WTC11 (cell line): ENCODE results near the gene FITM2. TPM values are rescaled to one million over a fixed set of nuclear protein-coding genes. Genes with fewer than 3 reads are reported as not detected.
A peak's percentile ranks its signal among the peaks of the same experiment; 100 is the strongest.

ENCODE experiments used
- ATAC-seq: fragments of 200-7000 bp; cut with Tn5 transposase; 2 replicates; pipeline ENCODE4 v1.10.0; 2021; ENCODE audit warnings: mild to moderate bottlenecking, moderate library complexity
- CTCF ChIA-PET: fragments of 300-600 bp; sonication (Branson Sonifier 250); formaldehyde crosslinking; loops from one replicate; lab custom pipeline; 2021; ENCODE audit warnings: antibody characterized with exemption; lab: Charles Lee
- POLR2A ChIA-PET: fragments of 350-600 bp; sonication (Branson Sonifier 250); formaldehyde crosslinking; loops from one replicate; lab custom pipeline; 2021; ENCODE audit warnings: antibody characterized with exemption; lab: Charles Lee
- DNase-seq: peaks from one replicate; pipeline ENCODE4 v3.0.0; 2021; ENCODE audit warnings: low spot score
- H3K27ac Mint-ChIP-seq: 2 replicates; pipeline ENCODE4 v1.8.0; 2021; ENCODE audit warnings: mixed read lengths
- H3K27me3 Mint-ChIP-seq: 2 replicates; pipeline ENCODE4 v1.8.0; 2021; ENCODE audit warnings: low read depth, mild to moderate bottlenecking, moderate library complexity, mixed read lengths
- H3K36me3 Mint-ChIP-seq: 2 replicates; pipeline ENCODE4 v1.8.0; 2021; ENCODE audit warnings: mixed read lengths
- H3K4me1 Mint-ChIP-seq: 2 replicates; pipeline ENCODE4 v1.8.0; 2022; ENCODE audit warnings: mixed read lengths
- H3K4me3 Mint-ChIP-seq: 2 replicates; pipeline ENCODE4 v1.8.0; 2021; ENCODE audit warnings: mild to moderate bottlenecking, moderate library complexity, mixed read lengths
- H3K9me3 Mint-ChIP-seq: 2 replicates; pipeline ENCODE4 v1.8.0; 2021; ENCODE audit warnings: mixed read lengths
- AR ChIP-seq: fragments of 250-450 bp; sonication (Bioruptor Pico); IDR thresholded peaks from 2 replicates; pipeline ENCODE4 v1.9.0; 2021; ENCODE audit warnings: mild to moderate bottlenecking
- ARID4B ChIP-seq: sonication (generic); formaldehyde crosslinking; IDR thresholded peaks from 2 replicates; pipeline ENCODE4 v1.8.0; 2023; ENCODE audit warnings: missing genetic modification reagents, mild to moderate bottlenecking, borderline replicate concordance
- ETV6 ChIP-seq: sonication (generic); formaldehyde crosslinking; IDR thresholded peaks from 2 replicates; pipeline ENCODE4 v1.8.1; 2022; ENCODE audit warnings: mild to moderate bottlenecking, missing genetic modification reagents
- GTF2I ChIP-seq: fragments of 250-450 bp; sonication (Bioruptor Pico); conservative IDR thresholded peaks from 2 replicates; pipeline ENCODE4 v1.4.0; 2021; ENCODE audit warnings: mild to moderate bottlenecking
- IRF2 ChIP-seq: sonication (generic); formaldehyde crosslinking; IDR thresholded peaks from 2 replicates; pipeline ENCODE4 v1.8.0; 2022; ENCODE audit warnings: low read depth, missing genetic modification reagents, borderline replicate concordance
- PRRX2 ChIP-seq: fragments of 250-450 bp; sonication (Bioruptor Pico); IDR thresholded peaks from 2 replicates; pipeline ENCODE4 v1.8.0; 2021; ENCODE audit warnings: mild to moderate bottlenecking
- SOX15 ChIP-seq: fragments of 250-450 bp; sonication (Bioruptor Pico); IDR thresholded peaks from 2 replicates; pipeline ENCODE4 v1.9.0; 2021; ENCODE audit warnings: mild to moderate bottlenecking
- TEAD1 ChIP-seq: sonication (generic); formaldehyde crosslinking; IDR thresholded peaks from 2 replicates; pipeline ENCODE4 v1.8.0; 2022; ENCODE audit warnings: mild to moderate bottlenecking, missing genetic modification reagents
- ZMAT4 ChIP-seq: fragments of 250-450 bp; sonication (Bioruptor Pico); IDR thresholded peaks from 2 replicates; pipeline ENCODE4 v1.9.0; 2021; ENCODE audit warnings: mild to moderate bottlenecking
- ZNF232 ChIP-seq: sonication (generic); formaldehyde crosslinking; IDR thresholded peaks from 2 replicates; pipeline ENCODE4 v1.8.0; 2022; ENCODE audit warnings: mild to moderate bottlenecking, missing genetic modification reagents
- total RNA-seq: library from RNA; stranded (reverse); gene quantifications from 3 replicates; pipeline ENCODE4 v1.2.3, GENCODE V29; 2021
- TF ChIP-seq, protein P1 (sequence below): sonication (generic); formaldehyde crosslinking; IDR thresholded peaks from 2 replicates; pipeline ENCODE4 v1.8.0; 2022; ENCODE audit warnings: missing genetic modification reagents
- TF ChIP-seq, protein P2 (sequence below): fragments of 250-450 bp; sonication (Bioruptor Pico); conservative IDR thresholded peaks from 2 replicates; pipeline ENCODE4 v1.9.0; 2021; ENCODE audit warnings: mild to moderate bottlenecking

Gene FITM2
- total RNA-seq, 1 experiment from 2014 or later: 2.0 TPM

- Mint-ChIP-seq H3K27ac (no peak overlapping the region), H3K27me3 (peaks cover 28% of the 10 kb centered on the region), H3K36me3 (no peaks in the 10 kb centered on the region), H3K4me3 (no peak overlapping the region), H3K9me3 (no peaks in the 10 kb centered on the region), H3K4me1 (peaks cover 6% of the 10 kb centered on the region)
- POLR2A ChIA-PET: no interaction called here
- DNase-seq (no peak), ATAC-seq (no peak)
- CTCF ChIA-PET: interaction anchor here (1.0 to 1.4 kb wide), 3 partner anchors 92 to 198 kb away, joined by 3 to 4 read pairs (median 4); no protein-coding TSS in a partner anchor
- TF ChIP-seq ZNF232 (CRISPR knock-in tag) (no peak), ZMAT4 (CRISPR knock-in tag) (no peak), ETV6 (no peak)
- TF ChIP-seq, protein P1, sequence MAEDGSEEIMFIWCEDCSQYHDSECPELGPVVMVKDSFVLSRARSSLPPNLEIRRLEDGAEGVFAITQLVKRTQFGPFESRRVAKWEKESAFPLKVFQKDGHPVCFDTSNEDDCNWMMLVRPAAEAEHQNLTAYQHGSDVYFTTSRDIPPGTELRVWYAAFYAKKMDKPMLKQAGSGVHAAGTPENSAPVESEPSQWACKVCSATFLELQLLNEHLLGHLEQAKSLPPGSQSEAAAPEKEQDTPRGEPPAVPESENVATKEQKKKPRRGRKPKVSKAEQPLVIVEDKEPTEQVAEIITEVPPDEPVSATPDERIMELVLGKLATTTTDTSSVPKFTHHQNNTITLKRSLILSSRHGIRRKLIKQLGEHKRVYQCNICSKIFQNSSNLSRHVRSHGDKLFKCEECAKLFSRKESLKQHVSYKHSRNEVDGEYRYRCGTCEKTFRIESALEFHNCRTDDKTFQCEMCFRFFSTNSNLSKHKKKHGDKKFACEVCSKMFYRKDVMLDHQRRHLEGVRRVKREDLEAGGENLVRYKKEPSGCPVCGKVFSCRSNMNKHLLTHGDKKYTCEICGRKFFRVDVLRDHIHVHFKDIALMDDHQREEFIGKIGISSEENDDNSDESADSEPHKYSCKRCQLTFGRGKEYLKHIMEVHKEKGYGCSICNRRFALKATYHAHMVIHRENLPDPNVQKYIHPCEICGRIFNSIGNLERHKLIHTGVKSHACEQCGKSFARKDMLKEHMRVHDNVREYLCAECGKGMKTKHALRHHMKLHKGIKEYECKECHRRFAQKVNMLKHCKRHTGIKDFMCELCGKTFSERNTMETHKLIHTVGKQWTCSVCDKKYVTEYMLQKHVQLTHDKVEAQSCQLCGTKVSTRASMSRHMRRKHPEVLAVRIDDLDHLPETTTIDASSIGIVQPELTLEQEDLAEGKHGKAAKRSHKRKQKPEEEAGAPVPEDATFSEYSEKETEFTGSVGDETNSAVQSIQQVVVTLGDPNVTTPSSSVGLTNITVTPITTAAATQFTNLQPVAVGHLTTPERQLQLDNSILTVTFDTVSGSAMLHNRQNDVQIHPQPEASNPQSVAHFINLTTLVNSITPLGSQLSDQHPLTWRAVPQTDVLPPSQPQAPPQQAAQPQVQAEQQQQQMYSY: no peak
Measured at GRCh38 chr20:44314870-44315269, 3.9 kb upstream of the FITM2 start.

- TF ChIP-seq AR: no peak
- no peak for TF ChIP-seq GTF2I (CRISPR knock-in tag)
- no peak for TF ChIP-seq PRRX2 (CRISPR knock-in tag)
- TF ChIP-seq, protein P2, sequence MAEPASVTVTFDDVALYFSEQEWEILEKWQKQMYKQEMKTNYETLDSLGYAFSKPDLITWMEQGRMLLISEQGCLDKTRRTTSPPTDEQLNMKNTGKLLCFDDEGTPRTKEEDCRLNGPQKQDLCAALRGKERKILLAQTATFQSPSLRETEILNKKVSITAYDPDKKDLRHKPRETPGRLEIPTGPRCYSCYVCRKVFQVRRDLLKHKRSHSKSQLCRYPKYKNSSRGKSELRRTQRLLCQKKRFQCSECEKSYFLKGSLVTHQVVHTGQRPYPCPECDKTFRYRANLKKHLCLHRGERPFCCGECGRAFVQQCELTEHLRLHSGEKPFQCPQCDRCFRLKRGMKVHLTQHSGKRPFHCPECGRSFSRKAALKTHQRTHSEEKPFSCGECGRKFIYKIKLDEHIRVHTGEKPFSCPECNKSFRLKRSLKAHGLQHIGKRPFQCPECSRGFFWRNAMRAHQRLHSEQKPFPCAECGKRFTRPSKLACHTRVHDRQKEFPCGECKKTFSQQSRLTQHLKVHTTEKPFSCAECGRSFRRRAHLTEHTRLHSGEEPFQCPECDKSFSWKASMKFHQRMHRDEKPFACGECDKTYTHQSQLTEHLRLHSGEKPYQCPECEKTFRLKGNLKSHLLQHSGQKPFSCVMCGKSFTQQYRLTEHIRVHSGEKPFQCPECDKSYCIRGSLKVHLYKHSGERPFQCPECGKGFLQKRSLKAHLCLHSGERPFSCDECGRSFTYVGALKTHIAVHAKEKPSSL (CRISPR knock-in tag): no peak
- TF ChIP-seq SOX15 (CRISPR knock-in tag): no peak
- no peak for TF ChIP-seq ARID4B (CRISPR knock-in tag)
- TF ChIP-seq TEAD1 (CRISPR knock-in tag): no peak
- TF ChIP-seq IRF2 (CRISPR knock-in tag): no peak
- peak overlapping the region; percentile 81 for H3K4me3 Mint-ChIP-seq
- no peaks in the 10 kb centered on the region for H3K36me3 Mint-ChIP-seq
- no peaks in the 10 kb centered on the region for H3K9me3 Mint-ChIP-seq
- H3K27me3 Mint-ChIP-seq: peaks cover 32% of the 10 kb centered on the region
- peaks cover 10% of the 10 kb centered on the region for H3K4me1 Mint-ChIP-seq
- ChIA-PET CTCF (interaction anchor here (0.8 to 4.6 kb wide), 25 partner anchors 10 to 373 kb away, joined by 3 to 85 read pairs (median 6); partner anchors contain the start of gene GDAP1L1), POLR2A (interaction anchor here (1.3 kb wide), 1 partner anchor 16 kb away, joined by 4 read pairs; no protein-coding TSS in a partner anchor)
- H3K27ac Mint-ChIP-seq: no peak overlapping the region
- no peak for ATAC-seq
- DNase-seq: no peak
Measured at GRCh38 chr20:44309763-44310663, 989 bp downstream of the FITM2 start.
